SU-DHL-6 (cell line): ENCODE results near the gene DLG2.

ENCODE experiments used
- H2AFZ ChIP-seq: fragments of 200-600 bp; sonication (generic); 2 replicates; pipeline ENCODE4 v1.6.1; 2014; ENCODE audit warnings: low read depth, mild to moderate bottlenecking, moderate library complexity, mixed read lengths, antibody characterized with exemption, low read length; ENCODE audit not compliant: severe bottlenecking
- H3F3A ChIP-seq: fragments of 200-600 bp; shearing (Covaris generic); 2 replicates; pipeline ENCODE4 v1.6.0; 2016; ENCODE audit warnings: antibody characterized with exemption, mild to moderate bottlenecking; ENCODE audit not compliant: insufficient read depth
- H3K27ac ChIP-seq: fragments of 200-600 bp; sonication (generic); 2 replicates; pipeline ENCODE4 v1.5.1; 2016; ENCODE audit warnings: low read depth, mild to moderate bottlenecking, low read length, moderate library complexity, mixed read lengths
- H3K27me3 ChIP-seq: fragments of 200-600 bp; sonication (generic), shearing (Covaris generic); 2 replicates; pipeline ENCODE4 v1.6.0; 2014; ENCODE audit warnings: mild to moderate bottlenecking, low read length
- H3K36me3 ChIP-seq: fragments of 200-600 bp; sonication (generic); 2 replicates; pipeline ENCODE4 v1.6.1; 2014; ENCODE audit warnings: mild to moderate bottlenecking, low read length, mixed read lengths
- H3K4me2 ChIP-seq: fragments of 300-600, 200-600 bp; shearing (Covaris generic), sonication (generic); 2 replicates; pipeline ENCODE4 v1.6.0; 2014; ENCODE audit warnings: low read length, low read depth, mild to moderate bottlenecking; ENCODE audit not compliant: poor library complexity, severe bottlenecking
- H3K4me3 ChIP-seq: fragments of 200-600 bp; sonication (generic); 2 replicates; pipeline ENCODE4 v1.5.1; 2014; ENCODE audit warnings: antibody characterized with exemption, low read length, mild to moderate bottlenecking, mixed read lengths; ENCODE audit not compliant: insufficient read depth, poor library complexity, severe bottlenecking
- H3K79me2 ChIP-seq: fragments of 200-600 bp; sonication (generic); 2 replicates; pipeline ENCODE4 v1.6.1; 2014; ENCODE audit warnings: mild to moderate bottlenecking, low read length, moderate library complexity; ENCODE audit not compliant: insufficient read depth
- H3K9ac ChIP-seq: fragments of 200-600 bp; sonication (generic); 2 replicates; pipeline ENCODE4 v1.7.0; 2014; ENCODE audit warnings: mild to moderate bottlenecking, low read length
- H3K9me2 ChIP-seq: fragments of 200-600 bp; sonication (generic); replicated peaks from 2 replicates; pipeline ENCODE4 v1.6.1; 2014; ENCODE audit warnings: low read length; ENCODE audit not compliant: insufficient read depth
- H3K9me3 ChIP-seq: fragments of 200-600 bp; sonication (generic); 2 replicates; pipeline ENCODE4 v1.6.1; 2014; ENCODE audit warnings: low read length, mixed read lengths; ENCODE audit not compliant: insufficient read depth
- H4K20me1 ChIP-seq: fragments of 200-600 bp; sonication (generic); 2 replicates; pipeline ENCODE4 v1.6.1; 2014; ENCODE audit warnings: low read depth, mild to moderate bottlenecking, antibody characterized with exemption, low read length, moderate library complexity, mixed read lengths
- CTCF ChIP-seq: fragments of 200-600 bp; sonication (generic); IDR thresholded peaks from one replicate; pipeline ENCODE4 v1.5.1; 2017; ENCODE audit warnings: antibody characterized with exemption, mild to moderate bottlenecking, low read length, moderate library complexity; ENCODE audit not compliant: insufficient read depth, poor library complexity, severe bottlenecking
- EZH2phosphoT487 ChIP-seq: fragments of 200-600 bp; sonication (generic), shearing (Covaris generic); conservative IDR thresholded peaks from 2 replicates; pipeline ENCODE4 v1.6.1; 2018; ENCODE audit warnings: mild to moderate bottlenecking, antibody characterized with exemption, low read length, moderate library complexity, mixed read lengths

DLG2 gene

GRCh38 chr11:84800755-84801346 lies 826.3 kb downstream of the DLG2 start:
- no peaks in the 10 kb centered on the region for H3K9me2 ChIP-seq
- H3K27ac ChIP-seq: no peak overlapping the region
- no peak overlapping the region for H3K4me2 ChIP-seq
- no peak overlapping the region for H3K9ac ChIP-seq
- no peaks in the 10 kb centered on the region for H3K27me3 ChIP-seq
- TF ChIP-seq EZH2phosphoT487 (no peak), CTCF (no peak)
- H3K36me3 ChIP-seq: no peaks in the 10 kb centered on the region
- no peak overlapping the region for H3K4me3 ChIP-seq
- no peaks in the 10 kb centered on the region for H3K79me2 ChIP-seq
- no peaks in the 10 kb centered on the region for H4K20me1 ChIP-seq
- H3K9me3 ChIP-seq: no peaks in the 10 kb centered on the region
- no peak overlapping the region for H2AFZ ChIP-seq
- no peaks in the 10 kb centered on the region for H3F3A ChIP-seq

GRCh38 chr11:84799112-84799511 lies 828.0 kb downstream of the DLG2 start:
- Histone ChIP-seq H4K20me1 (no peaks in the 10 kb centered on the region), H3K27ac (no peak overlapping the region), H3F3A (no peaks in the 10 kb centered on the region), H3K9me3 (no peaks in the 10 kb centered on the region), H3K79me2 (no peaks in the 10 kb centered on the region), H3K36me3 (no peaks in the 10 kb centered on the region), H3K4me2 (no peak overlapping the region), H3K9ac (no peak overlapping the region), H3K4me3 (no peak overlapping the region), H3K27me3 (no peaks in the 10 kb centered on the region), H3K9me2 (no peaks in the 10 kb centered on the region), H2AFZ (no peak overlapping the region)
- TF ChIP-seq EZH2phosphoT487 (no peak), CTCF (no peak)

DNA sequence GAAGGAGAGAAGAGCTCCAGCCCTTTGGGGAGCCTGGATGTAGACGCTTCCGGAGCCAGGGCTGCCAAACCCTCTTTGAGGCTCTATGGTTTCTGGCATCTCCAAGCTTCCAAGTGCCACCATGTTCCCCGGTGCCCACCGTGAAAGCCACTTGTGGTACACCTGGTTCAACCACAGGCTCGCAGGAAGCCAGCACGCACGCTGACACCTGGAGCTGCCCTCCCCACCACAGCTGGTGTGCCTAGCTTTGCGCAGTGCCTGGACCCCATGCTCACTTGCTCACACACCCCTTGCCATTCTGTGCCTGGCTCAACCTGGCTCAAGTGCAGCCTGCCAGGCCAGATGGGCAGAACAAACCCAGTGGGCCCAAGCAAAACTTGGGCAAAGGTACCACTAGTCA lies 831.4 kb downstream of the DLG2 start:
- no peak overlapping the region for H3K9ac ChIP-seq
- no peak for TF ChIP-seq EZH2phosphoT487
- no peak for TF ChIP-seq CTCF
- no peaks in the 10 kb centered on the region for H3F3A ChIP-seq
- no peaks in the 10 kb centered on the region for H3K36me3 ChIP-seq
- no peaks in the 10 kb centered on the region for H3K79me2 ChIP-seq
- no peaks in the 10 kb centered on the region for H3K9me3 ChIP-seq
- H3K27ac ChIP-seq: no peak overlapping the region
- H3K27me3 ChIP-seq: no peaks in the 10 kb centered on the region
- no peak overlapping the region for H3K4me3 ChIP-seq
- H3K9me2 ChIP-seq: no peaks in the 10 kb centered on the region
- H2AFZ ChIP-seq: no peak overlapping the region
- no peak overlapping the region for H3K4me2 ChIP-seq
- no peaks in the 10 kb centered on the region for H4K20me1 ChIP-seq
